Midbrain (tissue), 1 donor: Measurements from ENCODE around the gene ZNF324B.
"Not testable (repeated sequence)": the region's sequence is repeated elsewhere in the genome, so short reads cannot be mapped to it uniquely, and the experiment has no call there.

Source experiments
- DNase-seq: peaks from one replicate; lab custom pipeline; 2025; lab: John Stamatoyannopoulos, UW

Gene ZNF324B

DNA sequence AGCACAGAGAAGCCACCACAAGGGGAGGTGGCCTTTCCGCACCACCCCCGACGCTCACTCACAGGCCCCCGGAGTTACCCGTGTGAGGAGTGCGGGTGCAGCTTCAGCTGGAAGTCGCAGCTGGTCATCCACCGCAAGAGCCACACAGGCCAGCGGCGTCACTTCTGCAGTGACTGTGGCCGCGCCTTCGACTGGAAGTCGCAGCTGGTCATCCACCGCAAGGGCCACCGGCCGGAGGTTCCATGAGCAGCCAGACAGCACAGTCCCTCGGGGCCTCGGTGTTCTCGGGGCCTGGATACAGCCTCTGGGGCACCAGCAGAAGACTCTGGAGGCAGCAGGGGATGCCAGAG is 29.0 kb downstream of the ZNF324B start:
- no peak for DNase-seq

DNA sequence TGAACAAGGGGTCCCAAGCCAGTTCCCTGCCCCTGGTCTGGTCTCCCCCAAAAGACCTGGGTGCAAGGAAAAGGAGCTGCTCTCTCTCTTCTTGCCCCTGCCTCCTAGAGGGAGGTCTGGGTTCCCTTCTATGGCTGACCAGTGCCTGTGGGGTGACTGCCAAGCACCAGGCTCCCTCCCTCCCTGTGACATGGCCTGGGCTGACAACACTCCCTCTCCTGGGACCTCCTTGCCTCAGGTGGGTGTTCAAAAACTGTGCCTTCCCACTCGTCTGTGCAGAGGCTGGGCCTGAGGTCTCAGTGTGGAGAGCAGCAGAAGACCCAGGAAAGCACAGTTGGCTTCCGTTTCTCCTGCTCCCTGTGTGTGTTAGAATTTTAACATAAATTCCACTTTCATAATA is 29.4 kb downstream of the ZNF324B start:
- DNase-seq = no peak

DNA sequence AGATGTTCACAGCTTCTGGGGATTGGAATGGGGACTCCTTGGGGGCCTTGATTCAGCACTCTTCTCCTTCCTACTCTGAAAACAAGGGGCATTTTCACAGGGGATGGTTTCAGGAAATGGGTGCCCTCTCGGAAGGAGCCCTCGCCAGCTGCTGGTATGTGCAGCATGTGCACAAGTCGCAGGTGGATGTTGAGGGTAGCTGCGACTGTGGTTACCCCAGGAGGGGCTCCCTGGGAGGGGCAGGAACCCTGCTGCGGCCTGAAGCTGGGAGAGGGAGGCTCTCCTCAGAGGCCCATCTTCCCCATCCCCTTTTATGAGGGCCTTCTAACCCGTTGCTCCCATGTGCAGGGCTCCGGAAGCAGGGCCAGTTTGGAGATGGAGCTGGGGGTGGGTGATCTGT is 30.9 kb downstream of the ZNF324B start:
- DNase-seq = no peak

DNA sequence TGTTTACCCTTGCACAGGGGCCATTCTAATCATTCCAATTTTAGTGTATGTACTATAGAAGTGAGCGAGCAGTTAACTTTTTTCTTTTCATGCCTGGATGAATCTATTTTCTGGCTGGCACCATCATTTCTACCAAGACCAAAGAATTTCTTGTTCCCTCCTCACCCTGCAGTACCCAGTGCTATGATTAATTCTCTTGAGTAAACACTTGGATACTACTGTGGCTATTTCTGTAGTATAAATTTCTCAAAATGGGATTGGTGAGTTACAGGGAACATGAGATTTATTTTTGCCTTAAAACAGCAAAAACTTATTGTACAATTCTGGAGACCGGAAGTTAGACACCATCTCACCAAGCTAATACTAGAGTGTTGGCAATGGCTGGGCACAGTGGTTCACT is 32.4 kb downstream of the ZNF324B start:
- DNase-seq = no peak

DNA sequence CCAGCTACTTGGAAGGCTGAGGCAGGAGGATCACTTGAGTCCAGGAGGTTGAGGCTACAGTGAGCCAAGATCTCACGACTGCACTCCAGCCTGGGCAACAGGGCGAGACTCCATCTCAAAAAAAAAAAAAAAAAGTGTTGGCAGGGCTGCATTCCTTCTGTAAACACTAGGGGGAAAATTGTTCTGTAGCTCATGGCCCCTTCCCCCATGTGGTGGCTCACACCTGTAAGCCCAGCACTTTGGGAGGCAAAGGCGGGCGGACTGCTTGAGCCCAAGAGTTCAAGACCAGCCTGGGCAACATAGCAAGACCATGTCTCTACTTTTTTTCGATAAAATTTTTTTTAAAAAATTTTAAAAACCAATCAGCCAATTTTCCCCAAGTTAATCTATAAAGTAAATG is 32.9 kb downstream of the ZNF324B start:
- not testable (repeated sequence) for DNase-seq

DNA sequence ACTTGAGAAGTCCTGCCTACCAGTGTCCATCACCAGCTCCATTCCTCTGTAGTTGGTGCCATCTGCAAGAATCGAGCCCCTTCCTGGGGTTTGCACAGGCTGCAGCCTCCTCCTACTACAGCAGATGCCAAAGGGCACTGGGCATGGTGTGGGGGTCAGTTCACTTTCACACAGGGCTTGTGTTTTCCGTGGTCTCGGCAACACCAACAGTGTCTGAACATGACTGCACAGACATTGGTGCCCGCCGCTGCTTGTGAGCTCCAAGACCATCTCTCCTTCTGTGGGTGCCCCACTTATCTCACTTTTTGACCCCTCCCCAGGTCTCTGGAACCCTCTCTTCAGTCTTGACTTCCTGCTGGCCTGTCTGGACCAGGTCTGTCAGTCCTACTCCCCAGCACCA is 40.0 kb downstream of the ZNF324B start:
- DNase-seq = no peak

DNA sequence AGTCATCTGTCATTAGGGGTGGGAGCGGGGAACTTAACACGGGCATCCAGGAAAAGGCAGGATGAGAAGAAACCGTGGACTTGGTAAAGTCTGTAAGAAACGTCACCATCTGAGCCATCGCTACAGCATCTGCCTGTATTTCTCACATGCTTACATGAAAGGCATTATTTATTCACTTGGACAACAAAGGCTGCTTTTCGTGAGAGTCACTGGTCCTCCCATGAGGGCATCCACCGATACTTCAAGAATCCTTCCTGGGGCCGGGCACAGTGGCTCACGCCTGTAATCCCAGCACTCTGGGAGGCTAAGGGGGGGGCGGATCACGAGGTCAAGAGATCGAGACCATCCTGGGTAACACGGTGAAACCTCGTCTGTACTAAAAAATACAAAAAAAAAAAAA is 40.8 kb downstream of the ZNF324B start:
- DNase-seq = peak; percentile 14

DNA sequence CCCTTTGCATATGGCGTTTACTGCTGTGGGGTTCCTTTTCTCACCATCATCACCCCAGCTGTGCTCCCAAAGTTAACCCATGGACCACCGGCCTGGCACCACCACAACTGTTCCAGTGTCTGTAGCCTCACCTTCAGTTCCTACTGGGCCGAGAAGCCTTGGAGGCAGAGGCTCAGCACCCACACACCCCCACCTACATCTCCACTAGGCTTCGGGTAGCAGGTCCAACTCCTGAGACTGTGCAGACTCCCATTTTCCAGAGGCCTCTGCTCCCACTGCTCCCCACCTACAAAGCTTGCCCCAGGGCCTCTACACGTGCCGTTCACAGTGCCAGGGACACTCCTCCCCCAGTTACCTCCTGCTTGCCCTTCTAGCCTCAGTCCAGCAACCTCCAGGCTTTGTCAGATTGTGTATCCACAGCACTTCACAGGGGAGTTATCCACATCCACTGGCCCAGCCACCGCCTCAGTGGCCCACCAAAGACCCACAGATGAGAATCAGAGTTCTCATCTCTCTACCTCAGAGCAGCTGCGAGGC is 46.3 kb downstream of the ZNF324B start:
- DNase-seq = no peak

DNA sequence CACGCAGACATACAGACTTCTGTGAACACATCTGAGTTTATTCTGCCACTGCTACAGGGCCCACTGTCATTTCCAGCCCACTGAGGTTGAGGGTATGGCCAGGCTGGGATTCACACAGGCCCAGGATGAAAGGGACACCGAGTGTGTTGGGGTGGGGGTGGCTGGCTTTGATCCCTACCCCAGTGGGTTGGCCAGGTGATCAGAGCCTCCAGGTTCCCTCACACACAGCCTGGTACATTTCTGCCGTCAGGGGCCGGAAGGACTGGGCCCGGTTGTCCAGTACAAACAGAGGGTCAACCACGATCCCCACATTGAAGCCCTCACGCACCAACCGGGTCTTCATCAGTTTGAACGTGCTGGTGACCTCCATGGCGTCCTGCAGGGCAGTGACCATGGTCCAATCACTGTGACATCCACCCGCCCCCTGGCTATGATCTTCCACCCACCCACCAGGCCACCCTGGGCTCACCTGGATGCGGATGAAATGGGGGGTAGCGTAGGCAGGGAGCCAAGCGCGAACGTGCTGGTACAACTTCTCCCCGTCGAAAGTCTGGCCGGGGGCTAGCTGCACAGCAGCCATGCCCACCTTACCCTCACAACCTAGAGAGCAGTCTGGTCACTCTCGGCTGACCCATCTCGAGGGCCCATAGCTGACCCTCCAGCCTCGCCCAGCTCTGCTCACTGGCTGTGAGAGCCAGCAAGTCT is 47.0 kb downstream of the ZNF324B start:
- no peak for DNase-seq

DNA sequence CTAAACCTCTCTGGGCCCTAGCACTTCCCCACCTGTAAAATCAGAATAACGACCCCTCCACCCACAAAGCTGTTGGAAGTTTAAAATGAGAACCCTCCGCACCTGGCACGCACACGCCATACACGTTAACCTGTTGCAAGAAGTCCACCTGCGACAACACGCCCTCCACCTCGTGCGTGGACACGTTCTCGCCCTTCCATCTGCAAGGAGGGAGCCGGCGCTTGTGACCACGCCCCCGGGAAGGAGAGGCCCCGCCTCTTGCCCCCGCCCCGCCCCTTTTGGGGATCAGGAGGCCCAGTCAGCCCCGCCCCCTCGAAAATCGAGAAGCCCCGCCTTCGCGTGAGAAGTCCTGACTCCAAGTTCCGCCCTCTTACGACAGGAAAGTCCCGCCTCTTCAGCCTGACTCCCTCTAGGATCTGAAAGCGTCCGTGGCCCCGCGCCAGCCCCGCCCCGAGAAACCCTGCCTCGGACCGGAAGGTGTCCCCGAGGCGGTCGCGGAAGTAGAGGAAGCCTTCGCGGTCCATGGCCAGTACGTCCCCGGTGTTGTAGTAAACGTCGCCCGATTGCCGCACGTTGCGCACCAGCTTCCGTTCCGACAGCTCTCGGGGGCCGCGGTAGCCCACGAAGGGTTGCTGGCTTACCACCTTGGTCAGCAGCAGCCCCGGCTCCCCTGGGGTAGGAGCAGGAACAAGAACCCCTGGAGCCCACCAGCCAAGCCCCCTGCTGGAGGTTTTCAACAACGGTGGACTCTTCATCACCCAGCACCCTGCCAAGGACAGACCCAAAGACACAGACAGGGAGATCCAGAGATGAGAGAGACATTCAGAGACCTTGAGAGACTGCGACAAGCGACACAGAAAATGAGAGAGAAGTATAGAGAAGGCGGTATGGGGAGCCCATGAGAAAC is 47.9 kb downstream of the ZNF324B start:
- peak; percentile 99 for DNase-seq

DNA sequence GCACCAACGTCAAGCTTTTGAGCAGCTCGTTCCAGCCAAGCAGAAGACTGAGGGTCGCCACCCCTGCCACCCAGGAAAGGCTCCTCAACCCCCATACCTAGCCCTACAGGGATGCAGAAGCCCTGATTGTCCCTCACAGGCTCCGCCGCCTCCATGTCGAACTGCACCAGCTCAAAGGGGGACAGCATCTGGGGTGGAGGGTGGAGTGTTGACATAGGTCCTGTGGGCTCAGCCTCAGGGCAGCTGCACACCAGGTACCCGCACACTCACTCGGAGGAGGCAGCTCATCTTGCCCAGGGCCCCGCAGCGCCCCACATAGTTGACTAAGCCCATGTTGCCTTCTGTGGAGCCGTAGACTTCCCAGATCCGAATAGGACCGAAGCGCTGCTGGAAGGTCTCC is 48.8 kb downstream of the ZNF324B start:
- no peak for DNase-seq
